GM21825 (cell line): ENCODE measurements around the gene CAPZB.
"Not testable (repeated sequence)": the region's sequence is repeated elsewhere in the genome, so short reads cannot be mapped to it uniquely, and the experiment has no call there.

ENCODE experiments used
- ATAC-seq: cut with Tn5 transposase; IDR thresholded peaks from one replicate; pipeline ENCODE4 v1.9.1; 2021; ENCODE audit warnings: mild to moderate bottlenecking, moderate library complexity; ENCODE audit not compliant: unreplicated experiment

CAPZB gene

DNA sequence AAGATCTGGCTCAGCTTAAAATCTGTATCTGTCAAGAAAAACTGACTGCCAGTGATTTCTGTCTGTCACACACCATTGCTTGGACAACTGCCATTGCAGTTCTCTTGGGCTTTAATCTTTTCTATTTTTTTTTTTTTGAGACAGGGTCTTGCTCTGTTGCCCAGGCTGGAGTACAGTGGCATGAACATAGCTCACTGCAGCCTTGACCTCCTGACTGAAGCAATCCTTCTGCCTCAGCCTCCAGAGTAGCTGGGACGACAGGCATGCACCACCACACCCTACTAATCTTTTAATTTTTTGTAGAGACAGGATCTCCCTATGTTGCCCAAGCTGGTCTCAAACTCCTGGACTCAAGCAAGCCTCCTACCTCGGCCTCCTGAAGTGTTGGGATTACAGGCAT, 14.5 kb upstream of the CAPZB start:
- not testable (repeated sequence) for ATAC-seq

- not testable (repeated sequence) for ATAC-seq
Observed at GRCh38 chr1:19497443-19497842, 12.1 kb upstream of the CAPZB start.

GRCh38 chr1:19496527-19496874, 11.2 kb upstream of the CAPZB start:
- ATAC-seq: no peak

DNA sequence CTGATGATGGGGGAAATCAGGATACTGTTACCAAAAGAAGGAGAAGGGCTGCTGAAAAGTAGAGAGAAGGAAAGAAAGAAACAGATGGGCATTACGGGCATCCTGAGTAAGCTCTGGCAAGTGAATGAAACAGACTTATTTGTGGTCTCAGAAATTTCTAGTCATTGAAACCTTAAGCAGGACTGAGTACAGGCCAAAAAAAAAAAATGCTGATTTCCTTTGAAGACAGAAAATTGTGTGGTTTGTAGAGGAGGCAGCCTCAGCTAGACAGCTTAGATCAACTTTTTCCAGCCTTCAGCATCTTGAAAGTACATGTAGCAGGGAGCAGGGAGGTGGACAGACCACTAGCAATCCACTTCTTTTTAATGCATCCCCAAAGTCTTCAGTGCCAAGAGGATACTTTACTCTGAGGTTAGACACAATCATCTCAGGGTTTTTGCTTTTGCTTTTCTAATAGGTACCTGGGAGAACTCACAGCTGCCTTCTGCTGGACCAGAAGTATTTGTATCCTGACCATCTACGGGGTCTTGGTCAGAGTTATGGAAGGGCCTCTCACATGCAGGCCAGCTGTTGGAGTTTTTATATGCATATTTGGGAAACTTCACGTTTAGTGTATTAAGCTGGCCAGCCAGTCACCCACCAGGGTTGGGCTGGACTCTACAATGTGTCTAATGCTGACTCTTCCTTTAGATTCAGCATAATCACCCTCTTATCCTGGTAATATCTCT, 10.6 kb upstream of the CAPZB start:
- ATAC-seq: no peak

GRCh38 chr1:19495000-19495656, 9.8 kb upstream of the CAPZB start:
- ATAC-seq: no peak

- ATAC-seq: no peak
Observed at GRCh38 chr1:19493547-19493946, 8.2 kb upstream of the CAPZB start.

DNA sequence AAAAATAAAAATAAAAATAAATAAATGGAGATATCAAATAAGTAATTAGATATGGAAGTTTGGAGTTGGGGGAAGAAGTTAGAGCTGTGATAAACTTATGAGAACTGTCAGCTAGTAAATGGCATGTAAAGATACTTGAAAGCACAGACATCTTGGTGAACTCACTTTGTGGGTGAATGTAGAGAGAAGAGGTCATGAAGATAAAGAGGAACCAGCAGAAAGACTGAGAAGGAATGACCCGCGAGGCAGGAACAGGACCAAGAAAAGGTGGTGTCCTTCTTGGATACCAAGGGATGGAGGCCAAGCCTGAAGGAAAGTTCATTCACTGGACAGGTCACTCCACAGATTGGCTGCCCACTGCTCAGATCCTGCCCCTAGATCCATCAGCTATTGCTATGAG, 4.7 kb upstream of the CAPZB start:
- ATAC-seq: no peak

DNA sequence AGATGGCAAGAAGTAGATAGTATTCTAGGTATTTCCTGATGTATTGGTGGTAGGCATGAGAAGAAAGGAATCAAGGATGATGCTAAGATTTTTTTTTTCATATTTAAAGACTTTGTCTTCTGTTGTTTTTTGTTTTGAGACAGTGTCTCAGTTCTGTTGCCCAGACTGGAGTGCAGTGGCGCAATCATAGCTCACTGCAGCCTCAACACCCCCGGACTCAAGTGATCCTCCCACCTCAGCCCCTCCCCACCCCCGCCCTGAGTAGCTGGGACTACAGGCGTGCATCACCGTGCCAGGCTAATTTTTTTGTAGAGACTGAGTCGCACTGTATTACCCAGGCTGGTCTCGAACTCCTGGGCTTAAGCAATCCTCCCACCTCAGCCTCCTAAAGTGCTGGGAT, 2.8 kb upstream of the CAPZB start:
- no peak for ATAC-seq

DNA sequence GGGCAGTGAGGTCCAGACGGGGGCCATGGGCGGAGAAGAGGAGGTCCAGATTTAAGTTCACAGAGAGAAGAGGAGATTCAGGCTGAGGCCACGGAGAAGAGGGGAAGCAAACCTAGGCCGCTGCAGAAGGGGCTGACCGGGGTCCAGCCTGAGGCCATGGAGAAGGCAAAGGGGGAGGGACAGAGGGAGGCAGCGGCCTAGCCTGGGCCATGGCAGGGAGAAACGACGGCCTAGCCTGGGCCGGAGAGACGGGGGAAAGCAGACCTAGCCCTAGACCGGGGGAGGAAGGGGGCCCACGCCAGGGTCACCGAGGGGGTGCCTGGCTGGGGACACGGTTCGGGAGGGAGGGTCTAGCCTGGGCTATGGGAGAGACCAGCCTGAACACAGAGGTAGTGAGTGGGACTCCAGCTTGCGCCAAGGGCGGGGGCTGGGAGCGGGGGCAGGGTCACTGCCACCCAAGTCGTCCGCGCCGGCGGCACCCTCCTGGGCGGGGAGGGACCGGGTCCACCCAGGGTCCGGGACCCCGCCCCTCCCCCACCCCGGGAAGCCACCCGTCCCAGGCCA, 459 bp downstream of the CAPZB start:
- peak; percentile 10 for ATAC-seq

GRCh38 chr1:19484338-19484797, 971 bp downstream of the CAPZB start:
- no peak for ATAC-seq

- no peak for ATAC-seq
Observed at GRCh38 chr1:19483691-19484090, 1.6 kb downstream of the CAPZB start.

DNA sequence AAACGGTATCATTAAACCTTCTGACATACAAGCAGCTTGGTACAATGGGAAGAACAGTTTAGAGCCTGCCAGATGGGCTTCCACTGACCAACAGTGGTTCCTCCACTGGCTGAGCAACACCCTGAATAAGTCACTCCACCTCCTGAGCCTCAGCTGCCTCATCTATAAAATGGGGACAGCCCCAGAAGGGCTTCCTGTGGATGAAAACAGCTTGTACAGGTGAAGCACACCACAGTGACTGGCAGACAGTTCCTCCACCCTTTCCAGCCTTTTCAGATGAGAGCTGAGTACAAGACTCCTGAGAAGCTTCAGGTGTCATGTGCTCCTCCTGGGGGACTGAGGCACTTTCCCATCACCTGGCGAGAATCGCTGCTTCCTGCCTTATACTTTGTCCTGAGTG, 2.1 kb downstream of the CAPZB start:
- no peak for ATAC-seq

DNA sequence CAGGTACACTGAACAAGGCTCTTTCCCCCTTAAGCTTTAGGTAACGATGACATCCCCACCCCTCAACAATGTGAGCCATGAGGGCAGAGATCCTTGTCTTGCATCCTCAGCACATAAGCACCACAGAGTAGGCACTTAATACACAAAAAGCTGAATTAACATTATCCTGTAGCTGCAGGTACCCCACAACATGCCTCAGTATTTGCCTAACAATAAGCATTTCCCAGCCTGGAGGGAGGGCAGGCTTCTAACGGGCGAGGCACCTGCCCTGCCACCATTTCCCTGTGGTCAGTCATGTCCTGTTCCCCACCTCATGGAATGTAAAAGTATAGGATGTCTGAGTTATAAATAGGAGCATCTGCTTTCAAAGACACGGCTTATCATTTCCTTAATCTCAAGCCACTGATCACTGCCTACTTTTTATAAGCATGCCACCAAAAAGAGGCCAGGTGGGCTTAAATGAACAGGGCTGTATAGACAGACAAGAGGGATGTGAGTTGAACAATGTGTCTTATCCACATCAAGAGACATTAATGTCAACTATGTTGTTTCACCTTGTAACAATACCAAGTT, 3.4 kb downstream of the CAPZB start:
- ATAC-seq: no peak

- ATAC-seq: no peak
Observed at GRCh38 chr1:19480282-19480681, 5.1 kb downstream of the CAPZB start.

DNA sequence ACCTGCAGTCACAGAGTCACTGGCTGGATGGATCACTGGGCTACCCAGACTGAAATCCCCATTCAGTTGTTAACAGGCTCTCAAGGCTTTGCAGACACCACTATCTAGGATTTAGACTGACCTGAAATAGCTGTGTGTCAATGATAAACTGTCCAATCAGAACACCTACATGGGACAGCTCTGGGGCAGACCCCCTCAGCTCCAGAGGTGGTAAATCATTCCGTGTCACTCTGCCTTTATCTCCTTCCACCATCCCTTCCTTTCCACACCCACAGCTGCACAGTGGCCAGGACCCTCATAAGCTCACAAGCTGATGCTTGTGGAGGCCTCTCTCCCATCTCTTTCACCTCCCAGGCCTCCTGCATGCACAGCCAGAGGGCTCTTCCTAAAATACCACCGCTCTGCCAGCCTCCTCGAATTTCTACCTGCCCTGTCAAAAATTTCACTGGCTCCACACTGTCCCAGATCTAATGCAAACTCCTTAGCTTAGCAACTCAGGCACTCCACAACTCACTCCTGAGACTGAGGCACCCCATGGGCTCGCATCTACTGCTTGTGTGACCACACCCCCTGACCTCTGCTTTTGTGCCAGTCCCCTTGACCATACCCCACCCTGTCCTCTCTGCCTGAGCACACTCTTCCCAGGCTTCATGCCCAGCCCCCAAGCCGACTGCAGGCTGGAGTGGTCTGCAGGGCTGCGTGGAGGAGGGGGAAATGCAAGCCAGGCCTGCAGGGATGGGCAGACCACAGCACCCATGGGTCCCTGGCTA, 5.8 kb downstream of the CAPZB start:
- no peak for ATAC-seq

DNA sequence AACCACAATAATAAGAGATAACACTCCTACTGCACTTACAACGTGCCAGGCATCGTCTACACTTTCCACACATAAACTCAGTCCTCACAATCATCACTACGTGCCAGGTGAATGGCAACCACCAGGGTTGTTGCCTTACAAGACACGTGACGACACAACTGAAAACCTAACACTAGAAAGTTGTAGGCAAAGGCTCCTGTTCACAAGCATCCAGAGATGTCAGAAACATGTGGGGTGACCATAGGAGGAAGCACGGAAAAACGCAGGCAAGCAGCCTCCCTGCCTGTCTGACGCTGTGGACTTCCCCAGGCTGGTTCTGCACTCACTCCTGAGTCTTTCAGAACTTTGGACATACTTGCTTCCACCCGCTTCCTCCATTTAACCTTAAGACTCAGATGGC, 7.0 kb downstream of the CAPZB start:
- no peak for ATAC-seq

- ATAC-seq: peak; percentile 46
Observed at GRCh38 chr1:19477284-19478249, 7.8 kb downstream of the CAPZB start.

GRCh38 chr1:19476450-19477190, 8.7 kb downstream of the CAPZB start:
- peak; percentile 31 for ATAC-seq

GRCh38 chr1:19475296-19475695, 10.0 kb downstream of the CAPZB start:
- no peak for ATAC-seq
